GM12874 (cell line): ENCODE measurements around the gene BCL2L13.

Experiments used
- CTCF ChIP-seq: IDR thresholded peaks from 2 replicates; pipeline ENCODE4 v1.5.1; 2011; ENCODE audit warnings: low read depth, mild to moderate bottlenecking, control low read depth, low read length, moderate library complexity; ENCODE audit not compliant: insufficient read depth

BCL2L13 gene

GRCh38 chr22:17628406-17629172, 10.0 kb upstream of the BCL2L13 start, which contains the start of gene ATP6V1E1:
ATP6V1E1 (minus strand) TSS chr22:17628749; CDS start chr22:17628635, 114 bp downstream.
- no peak for TF ChIP-seq CTCF

- TF ChIP-seq CTCF: no peak
Measured at GRCh38 chr22:17629173-17629489, 9.4 kb upstream of the BCL2L13 start.

GRCh38 chr22:17629641-17630040, 8.9 kb upstream of the BCL2L13 start:
- TF ChIP-seq CTCF: no peak

- no peak for TF ChIP-seq CTCF
Measured at GRCh38 chr22:17631076-17631565, 7.4 kb upstream of the BCL2L13 start.

- TF ChIP-seq CTCF: no peak
Measured at GRCh38 chr22:17633217-17633997, 5.2 kb upstream of the BCL2L13 start.

GRCh38 chr22:17633998-17634323, 4.6 kb upstream of the BCL2L13 start:
- TF ChIP-seq CTCF: no peak

- no peak for TF ChIP-seq CTCF
Measured at GRCh38 chr22:17634696-17635095, 3.9 kb upstream of the BCL2L13 start.
